Endothelial cell of umbilical vein (primary cell): ENCODE results near the gene OXNAD1. TPM values are rescaled to one million over a fixed set of nuclear protein-coding genes. Genes with fewer than 3 reads are reported as not detected.

Experiments used
- BruUV-seq: library from RNA; stranded (reverse); fragments of 400-500 nt; replicated peaks from 2 replicates; lab custom pipeline; 2021; lab: Mats Ljungman, UMichigan
- CTCF ChIA-PET: fragments of 300-600, 350-600 bp; sonication (Branson Sonifier 250); formaldehyde crosslinking; loops from one replicate; lab custom pipeline; 2021; ENCODE audit warnings: antibody characterized with exemption, inconsistent platforms; lab: Charles Lee
- POLR2A ChIA-PET: fragments of 300-600, 350-600 bp; sonication (Branson Sonifier 250); formaldehyde crosslinking; loops from one replicate; lab custom pipeline; 2021; ENCODE audit warnings: antibody characterized with exemption, inconsistent platforms; lab: Charles Lee
- DNase-seq: peaks from one replicate; pipeline ENCODE4 v3.0.0-alpha.2; 2011; ENCODE audit warnings: low read depth, low spot score
- FAIRE-seq: peaks from 2 replicates; lab custom pipeline; 2011; peaks lifted over from hg19 to GRCh38; lab: Jason Lieb, UNC
- H2AFZ ChIP-seq: 2 replicates; pipeline ENCODE4 v1.6.0; 2012; ENCODE audit warnings: low read depth, low read length, control low read depth, inconsistent platforms
- H3K27ac ChIP-seq: 2 replicates; pipeline ENCODE4 v1.5.1; 2011; ENCODE audit warnings: low read depth, mild to moderate bottlenecking, control low read depth, low read length, moderate library complexity; ENCODE audit not compliant: insufficient read depth
- H3K27me3 ChIP-seq, 2 experiments: 2 replicates each; pipeline versions ENCODE4 v1.6.0 to v1.6.1; 2011; ENCODE audit warnings: low read length in 2 of 2, mixed read lengths in 1 of 2; ENCODE audit not compliant: control insufficient read depth in 2 of 2, insufficient read depth in 2 of 2
- H3K36me3 ChIP-seq, 2 experiments: 2 replicates in 1 of 2; 3 replicates in 1 of 2; pipeline ENCODE4 v1.5.1; 2011; ENCODE audit warnings: low read length in 2 of 2, mild to moderate bottlenecking in 1 of 2, moderate library complexity in 1 of 2; ENCODE audit not compliant: control insufficient read depth in 2 of 2, insufficient read depth in 2 of 2; ENCODE audit errors: extremely low read depth in 1 of 2
- H3K4me1 ChIP-seq: 3 replicates; pipeline ENCODE4 v1.5.1; 2011; ENCODE audit warnings: mild to moderate bottlenecking, low read length; ENCODE audit not compliant: control insufficient read depth, insufficient read depth; ENCODE audit errors: extremely low read depth
- H3K4me2 ChIP-seq: 2 replicates; pipeline ENCODE4 v1.6.1; 2011; ENCODE audit warnings: low read length, control low read depth, mixed read lengths; ENCODE audit not compliant: insufficient read depth
- H3K4me3 ChIP-seq, 3 experiments: fragments of 200-600 bp in 1 of 3; sonication (generic), shearing (Covaris generic) in 1 of 3; replicated peaks in 1 of 3; 2 replicates each; pipeline ENCODE4 v1.5.1; 2011 to 2016; ENCODE audit warnings: control low read depth in 3 of 3, low read length in 3 of 3, mild to moderate bottlenecking in 2 of 3, inconsistent platforms in 1 of 3, low read depth in 1 of 3, moderate library complexity in 1 of 3; ENCODE audit not compliant: insufficient read depth in 1 of 3
- H3K79me2 ChIP-seq: 2 replicates; pipeline ENCODE4 v1.6.0; 2012; ENCODE audit warnings: low read length, inconsistent platforms; ENCODE audit not compliant: control insufficient read depth, insufficient read depth
- H3K9ac ChIP-seq: replicated peaks from 2 replicates; pipeline ENCODE3; 2011; ENCODE audit warnings: low read length, control low read depth; ENCODE audit not compliant: insufficient read depth; ENCODE audit errors: extremely low read depth
- H3K9me1 ChIP-seq: replicated peaks from 3 replicates; pipeline ENCODE4 v1.6.0; 2011; ENCODE audit warnings: mild to moderate bottlenecking, low read length; ENCODE audit not compliant: control insufficient read depth, insufficient read depth; ENCODE audit errors: extremely low read depth
- H3K9me3 ChIP-seq: replicated peaks from 2 replicates; pipeline ENCODE4 v1.5.1; 2012; ENCODE audit warnings: low read length, inconsistent platforms; ENCODE audit not compliant: control insufficient read depth, insufficient read depth
- H4K20me1 ChIP-seq: replicated peaks from 2 replicates; pipeline ENCODE3; 2011; ENCODE audit warnings: mild to moderate bottlenecking, low read length; ENCODE audit not compliant: control insufficient read depth, insufficient read depth; ENCODE audit errors: extremely low read depth
- FOS ChIP-seq: IDR thresholded peaks from 2 replicates; pipeline ENCODE4 v1.6.1; 2011; ENCODE audit warnings: mild to moderate bottlenecking, low read length, moderate library complexity, borderline replicate concordance; ENCODE audit not compliant: insufficient read depth
- dilution Hi-C: fragments of 300-500 bp; cut with MboI; formaldehyde crosslinking; loops from one replicate; pipeline ENCODE4 v1.15.0; 2019; ENCODE audit warnings: low sequenced_read_pairs; ENCODE audit not compliant: extremely low pct_ligation_motif_present
- intact Hi-C: fragments of 100-400 bp; cut with micrococcal nuclease; formaldehyde crosslinking; loops from one replicate; pipeline ENCODE4 v1.10.0; 2022
- polyA plus RNA-seq, 4 experiments: library from polyadenylated mRNA; depleted of rRNA in 3 of 4; stranded (reverse) in 3 of 4; unstranded in 1 of 4; fragments of >200 nt; gene quantifications; 2 replicates each; pipeline versions ENCODE4 v1.2.1 to v1.2.3, GENCODE V29; 2011 to 2012; ENCODE audit warnings: missing spikeins in 1 of 4
- total RNA-seq: library from RNA; stranded (reverse); gene quantifications from 2 replicates; pipeline ENCODE4 v1.2.3, GENCODE V29; 2021
- TF ChIP-seq, protein P1 (sequence below), 2 donors: IDR thresholded peaks; 1 replicate in 1 of 2; 2 replicates in 1 of 2; pipeline ENCODE4 v1.5.1; 2011; ENCODE audit warnings: low read length in 2 of 2, mild to moderate bottlenecking in 2 of 2, moderate library complexity in 2 of 2, control low read depth in 1 of 2, inconsistent platforms in 1 of 2, low read depth in 1 of 2; ENCODE audit not compliant: insufficient read depth in 1 of 2; ENCODE audit errors: extremely low read depth in 1 of 2

The OXNAD1 gene
- total and polyA plus RNA-seq, 2 donors (not counting 3 experiments of a cell fraction or from before 2014, with no cell fraction given) = 5.5 to 9.7 TPM

- no peak overlapping the region for H3K9ac ChIP-seq
Measured at GRCh38 chr3:16247282-16248061, 17.5 kb upstream of the OXNAD1 start.

More at GRCh38 chr3:16247282-16248061, 17.5 kb upstream of the OXNAD1 start:
- Histone ChIP-seq H3K9me3 (no peaks in the 10 kb centered on the region), H3K9me1 (no peaks in the 10 kb centered on the region), H3K4me1 (peaks cover 11% of the 10 kb centered on the region), H4K20me1 (no peaks in the 10 kb centered on the region), H3K27ac (no peak overlapping the region), H3K4me3 (no peak overlapping the region), H3K27me3 (no peaks in the 10 kb centered on the region), H2AFZ (peak overlapping the region; percentile 55), H3K79me2 (no peaks in the 10 kb centered on the region), H3K36me3 (no peaks in the 10 kb centered on the region), H3K4me2 (no peak overlapping the region)
- FAIRE-seq (peak; percentile 97), DNase-seq (peak; percentile 72)
- ChIA-PET CTCF (interaction anchor here (0.7 to 2.1 kb wide), 9 partner anchors 17 to 431 kb away, joined by 3 to 9 read pairs (median 5); partner anchors contain the start of genes DPH3 and OXNAD1), POLR2A (no interaction called here)
- TF ChIP-seq, protein P1, sequence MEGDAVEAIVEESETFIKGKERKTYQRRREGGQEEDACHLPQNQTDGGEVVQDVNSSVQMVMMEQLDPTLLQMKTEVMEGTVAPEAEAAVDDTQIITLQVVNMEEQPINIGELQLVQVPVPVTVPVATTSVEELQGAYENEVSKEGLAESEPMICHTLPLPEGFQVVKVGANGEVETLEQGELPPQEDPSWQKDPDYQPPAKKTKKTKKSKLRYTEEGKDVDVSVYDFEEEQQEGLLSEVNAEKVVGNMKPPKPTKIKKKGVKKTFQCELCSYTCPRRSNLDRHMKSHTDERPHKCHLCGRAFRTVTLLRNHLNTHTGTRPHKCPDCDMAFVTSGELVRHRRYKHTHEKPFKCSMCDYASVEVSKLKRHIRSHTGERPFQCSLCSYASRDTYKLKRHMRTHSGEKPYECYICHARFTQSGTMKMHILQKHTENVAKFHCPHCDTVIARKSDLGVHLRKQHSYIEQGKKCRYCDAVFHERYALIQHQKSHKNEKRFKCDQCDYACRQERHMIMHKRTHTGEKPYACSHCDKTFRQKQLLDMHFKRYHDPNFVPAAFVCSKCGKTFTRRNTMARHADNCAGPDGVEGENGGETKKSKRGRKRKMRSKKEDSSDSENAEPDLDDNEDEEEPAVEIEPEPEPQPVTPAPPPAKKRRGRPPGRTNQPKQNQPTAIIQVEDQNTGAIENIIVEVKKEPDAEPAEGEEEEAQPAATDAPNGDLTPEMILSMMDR (IDR thresholded peaks at IDR 0.05; ENCODE audit: extremely low read depth in 1 of 2, insufficient read depth in 1 of 2, low read depth in 1 of 2, low read length in 2 of 2) = peak; percentile 86 to 87
- no peak for TF ChIP-seq FOS
- intact Hi-C loops = loop anchor here (1.0 kb wide), 5 partner anchors 69 to 617 kb away; no protein-coding TSS in a partner anchor
- no TSS peak for BruUV-seq
- dilution Hi-C loops = no loop called here
